Uterus (tissue), 4 donors: Measurements from ENCODE around the gene BNC1. TPM values are rescaled to one million over a fixed set of nuclear protein-coding genes. Genes with fewer than 3 reads are reported as not detected.

Source experiments
- DNase-seq, 2 donors: peaks; one replicate each; pipeline ENCODE4 v3.0.0-alpha.2; 2019 to 2020
- H3K27ac ChIP-seq, 2 donors: fragments of 200-600 bp; sonication (generic); 1 replicate in 1 of 2; 2 replicates in 1 of 2; pipeline ENCODE4 v1.5.1; 2016 to 2018
- H3K27me3 ChIP-seq, 2 donors: fragments of 200-600 bp; sonication (generic); one replicate each; pipeline ENCODE4 v1.5.1; 2018 to 2019; ENCODE audit warnings: control low read depth in 1 of 2
- H3K36me3 ChIP-seq, 2 donors: fragments of 200-600 bp; sonication (generic); one replicate each; pipeline ENCODE4 v1.5.1; 2019; ENCODE audit warnings: control low read depth in 1 of 2
- H3K4me1 ChIP-seq, 2 donors: fragments of 200-600 bp; sonication (generic); one replicate each; pipeline ENCODE4 v1.5.1; 2018 to 2019; ENCODE audit warnings: control low read depth in 1 of 2
- H3K4me3 ChIP-seq, 2 donors: fragments of 200-600 bp; sonication (generic); 1 replicate in 1 of 2; 2 replicates in 1 of 2; pipeline ENCODE4 v1.5.1; 2018 to 2019; ENCODE audit warnings: mild to moderate bottlenecking in 1 of 2
- H3K9me3 ChIP-seq, 2 donors: fragments of 200-600 bp; sonication (generic); one replicate each; pipeline ENCODE4 v1.5.1; 2019; ENCODE audit warnings: control low read depth in 1 of 2
- CTCF ChIP-seq, 4 experiments: fragments of 200-600 bp in 2 of 4; fragments of 450-650 bp in 2 of 4; sonication (generic) in 2 of 4; IDR thresholded peaks; one replicate each; pipeline ENCODE4 v1.5.1; 2016 to 2019; ENCODE audit warnings: antibody characterized with exemption in 4 of 4, mild to moderate bottlenecking in 2 of 4, moderate library complexity in 1 of 4
- POLR2A ChIP-seq, 2 donors: fragments of 450-650 bp; IDR thresholded peaks; one replicate each; pipeline ENCODE4 v1.6.1; 2016; ENCODE audit warnings: antibody characterized with exemption in 2 of 2, mild to moderate bottlenecking in 1 of 2, moderate library complexity in 1 of 2
- intact Hi-C: fragments of 100-400 bp; cut with DNase I; formaldehyde crosslinking; loops from one replicate; pipeline ENCODE4 v1.15.1; 2023; ENCODE audit warnings: low total_unique reads
- total RNA-seq, 4 donors: library from RNA; depleted of rRNA in 3 of 4; stranded (reverse); fragments of >200 nt in 3 of 4; gene quantifications; one replicate each; pipeline versions ENCODE4 v1.1.0 to v1.2.4, GENCODE V29; 2014 to 2023
- donor health status: DM: yes; HTN: yes; CAD: no.

The BNC1 gene
- total RNA-seq, 4 donors from 2014 or later: 0.49 to 2.1 (median 0.59) TPM; not detected in 1

- DNase-seq: no peak
- intact Hi-C loops: no loop called here
- H3K27ac ChIP-seq: no peak overlapping the region
Measured at GRCh38 chr15:83318036-83318435, 33.6 kb upstream of the BNC1 start.

GRCh38 chr15:83312071-83312470, 27.6 kb upstream of the BNC1 start:
- intact Hi-C loops: no loop called here

More at GRCh38 chr15:83318036-83318435, 33.6 kb upstream of the BNC1 start:
- H3K36me3 ChIP-seq: no peaks in the 10 kb centered on the region
- H3K4me3 ChIP-seq: no peak overlapping the region
- no peaks in the 10 kb centered on the region for H3K9me3 ChIP-seq
- no peaks in the 10 kb centered on the region for H3K27me3 ChIP-seq
- TF ChIP-seq POLR2A (IDR thresholded peaks at IDR 0.05): no peak
- TF ChIP-seq CTCF (IDR thresholded peaks at IDR 0.05): no peak
- H3K4me1 ChIP-seq: no peaks in the 10 kb centered on the region

GRCh38 chr15:83310521-83311456, 26.3 kb upstream of the BNC1 start:
- Histone ChIP-seq H3K9me3 (no peaks in the 10 kb centered on the region), H3K4me3 (no peak overlapping the region), H3K27me3 (peaks cover 0 to 3% of the 10 kb centered on the region in 2 donors), H3K4me1 (no peaks in the 10 kb centered on the region), H3K36me3 (no peaks in the 10 kb centered on the region), H3K27ac (no peak overlapping the region)
- intact Hi-C loops: no loop called here
- no peak for DNase-seq
- no peak for TF ChIP-seq CTCF (IDR thresholded peaks at IDR 0.05)
- TF ChIP-seq POLR2A (IDR thresholded peaks at IDR 0.05): no peak

More at GRCh38 chr15:83312071-83312470, 27.6 kb upstream of the BNC1 start:
- no peak for DNase-seq
- Histone ChIP-seq H3K27me3 (no peaks in the 10 kb centered on the region), H3K9me3 (no peaks in the 10 kb centered on the region), H3K27ac (no peak overlapping the region), H3K36me3 (no peaks in the 10 kb centered on the region), H3K4me1 (no peaks in the 10 kb centered on the region), H3K4me3 (no peak overlapping the region)
- no peak for TF ChIP-seq POLR2A (IDR thresholded peaks at IDR 0.05)
- no peak for TF ChIP-seq CTCF (IDR thresholded peaks at IDR 0.05)

- no peaks in the 10 kb centered on the region for H3K9me3 ChIP-seq
- intact Hi-C loops: no loop called here
- H3K4me3 ChIP-seq: no peak overlapping the region
- no peak for TF ChIP-seq CTCF (IDR thresholded peaks at IDR 0.05)
- TF ChIP-seq POLR2A (IDR thresholded peaks at IDR 0.05): no peak
- peaks cover 3% of the 10 kb centered on the region in 2 donors for H3K27me3 ChIP-seq
- H3K36me3 ChIP-seq: no peaks in the 10 kb centered on the region
- DNase-seq: no peak
- no peaks in the 10 kb centered on the region for H3K4me1 ChIP-seq
- no peak overlapping the region for H3K27ac ChIP-seq
Measured at GRCh38 chr15:83308671-83309070, 24.2 kb upstream of the BNC1 start.

GRCh38 chr15:83306561-83306960, 22.1 kb upstream of the BNC1 start:
- Histone ChIP-seq H3K27me3 (peaks cover 3% of the 10 kb centered on the region in 2 donors), H3K4me3 (no peak overlapping the region), H3K9me3 (no peaks in the 10 kb centered on the region), H3K36me3 (no peaks in the 10 kb centered on the region), H3K27ac (no peak overlapping the region), H3K4me1 (no peaks in the 10 kb centered on the region)
- TF ChIP-seq POLR2A (IDR thresholded peaks at IDR 0.05): no peak
- no peak for TF ChIP-seq CTCF (IDR thresholded peaks at IDR 0.05)
- intact Hi-C loops: no loop called here
- DNase-seq: no peak
